A549 (cell line): Measurements from ENCODE around the gene PVALEF. TPM values are rescaled to one million over a fixed set of nuclear protein-coding genes. Genes with fewer than 3 reads are reported as not detected.

Experiments
- ATAC-seq, 2 experiments: fragments of 200-7000 bp in 1 of 2; fragments of >200 bp in 1 of 2; cut with Nextera tagmentation in 1 of 2; cut with Tn5 transposase in 1 of 2; 3 replicates each; pipeline versions ENCODE4 v1.8.0 to v1.9.1; 2018 to 2020; ENCODE audit warnings: mild to moderate bottlenecking in 1 of 2, moderate library complexity in 1 of 2
- CTCF ChIA-PET: fragments of 300-600 bp; sonication (Branson Sonifier 250); formaldehyde crosslinking; extraction: SDS; loops from one replicate; lab custom pipeline; 2021; ENCODE audit warnings: antibody characterized with exemption, inconsistent platforms; lab: Yijun Ruan, JAX
- POLR2A ChIA-PET: fragments of 350-600 bp; formaldehyde crosslinking; extraction: SDS; loops from one replicate; lab custom pipeline; 2021; ENCODE audit warnings: antibody characterized with exemption, inconsistent platforms; lab: Yijun Ruan, JAX
- DNase-seq, 2 experiments: peaks; one replicate each; pipeline versions ENCODE4 v3.0.0 to v3.0.0-alpha.2; 2011 to 2016; ENCODE audit warnings: low read depth in 1 of 2, low spot score in 1 of 2
- FAIRE-seq: peaks from 2 replicates; lab custom pipeline; 2011; peaks lifted over from hg19 to GRCh38; lab: Jason Lieb, UNC
- H3K27ac ChIP-seq, 2 experiments: fragments of >200 bp; sonication (Bioruptor Twin); formaldehyde crosslinking; 3 replicates each; pipeline ENCODE4 v1.5.1; 2016 to 2017
- H3K4me1 ChIP-seq: fragments of >200 bp; sonication (Bioruptor Twin); formaldehyde crosslinking; 3 replicates; pipeline ENCODE4 v1.6.1; 2016
- H3K4me2 ChIP-seq: fragments of >200 bp; sonication (Bioruptor Twin); formaldehyde crosslinking; 3 replicates; pipeline ENCODE4 v1.6.1; 2016
- H3K4me3 ChIP-seq: fragments of >200 bp; sonication (Bioruptor Twin); formaldehyde crosslinking; 3 replicates; pipeline ENCODE4 v1.5.1; 2016
- H3K9me3 ChIP-seq: fragments of >200 bp; sonication (Bioruptor Twin); formaldehyde crosslinking; 3 replicates; pipeline ENCODE4 v1.6.1; 2016
- BHLHE40 ChIP-seq: IDR thresholded peaks from 2 replicates; pipeline ENCODE4 v1.6.1; 2012; ENCODE audit warnings: low read depth, low read length, inconsistent platforms
- CBX2 ChIP-seq: fragments of 200-600 bp; sonication (generic); IDR thresholded peaks from 2 replicates; pipeline ENCODE4 v1.6.1; 2016; ENCODE audit warnings: low read depth, mild to moderate bottlenecking, borderline replicate concordance
- CBX8 ChIP-seq: fragments of 200-600 bp; sonication (generic); IDR thresholded peaks from 2 replicates; pipeline ENCODE4 v1.6.1; 2016
- CHD4 ChIP-seq: fragments of 200-600 bp; sonication (generic); IDR thresholded peaks from 2 replicates; pipeline ENCODE4 v1.6.1; 2016; ENCODE audit warnings: antibody characterized with exemption, mild to moderate bottlenecking, borderline replicate concordance
- EHMT2 ChIP-seq: fragments of 200-600 bp; sonication (generic); IDR thresholded peaks from 2 replicates; pipeline ENCODE4 v1.6.1; 2016; ENCODE audit warnings: antibody characterized with exemption, low read depth, mild to moderate bottlenecking, moderate library complexity
- ESRRA ChIP-seq: fragments of 150-350 bp; IDR thresholded peaks from 2 replicates; pipeline ENCODE4 v1.6.1; 2014; ENCODE audit warnings: mild to moderate bottlenecking, low read length, borderline replicate concordance
- FOSL2 ChIP-seq, 2 experiments: fragments of 450-650 bp in 1 of 2; fragments of >200 bp in 1 of 2; sonication (Bioruptor Twin) in 1 of 2; formaldehyde crosslinking; IDR thresholded peaks; 2 replicates each; pipeline versions ENCODE4 v1.5.0 to v1.6.1; 2016 to 2020; ENCODE audit warnings: mild to moderate bottlenecking in 1 of 2, moderate library complexity in 1 of 2
- FOXS1 ChIP-seq: fragments of 250-450 bp; sonication (Bioruptor Pico); IDR thresholded peaks from 2 replicates; pipeline ENCODE4 v1.5.0; 2020; ENCODE audit warnings: mild to moderate bottlenecking, moderate library complexity
- GATA3 ChIP-seq: IDR thresholded peaks from 2 replicates; pipeline ENCODE4 v1.6.1; 2012; ENCODE audit warnings: borderline replicate concordance
- HDAC2 ChIP-seq: fragments of 200-600 bp; sonication (generic); IDR thresholded peaks from 2 replicates; pipeline ENCODE4 v1.6.1; 2016
- HOXA7 ChIP-seq: fragments of 250-450 bp; sonication (Bioruptor Pico); IDR thresholded peaks from 2 replicates; pipeline ENCODE4 v1.5.0; 2020; ENCODE audit warnings: mild to moderate bottlenecking, moderate library complexity
- HOXB13 ChIP-seq: fragments of 250-450 bp; sonication (Bioruptor Pico); IDR thresholded peaks from 2 replicates; pipeline ENCODE4 v1.5.0; 2020; ENCODE audit warnings: low read depth, mild to moderate bottlenecking, moderate library complexity
- JUN ChIP-seq, 2 experiments: fragments of >200 bp; sonication (Bioruptor Twin); formaldehyde crosslinking; IDR thresholded peaks; 2 replicates in 1 of 2; 3 replicates in 1 of 2; pipeline ENCODE4 v1.6.1; 2016 to 2017
- KDM1A ChIP-seq: fragments of 200-600 bp; sonication (generic); IDR thresholded peaks from 2 replicates; pipeline ENCODE4 v1.6.1; 2016; ENCODE audit warnings: low read depth, mild to moderate bottlenecking
- KDM5A ChIP-seq: fragments of 200-600 bp; sonication (generic); IDR thresholded peaks from 2 replicates; pipeline ENCODE4 v1.6.1; 2016; ENCODE audit warnings: antibody characterized with exemption, mild to moderate bottlenecking
- NR3C1 ChIP-seq: fragments of >200 bp; sonication (Bioruptor Twin); formaldehyde crosslinking; IDR thresholded peaks from 3 replicates; pipeline ENCODE4 v1.6.1; 2017
- PHF8 ChIP-seq: fragments of 200-600 bp; sonication (generic); IDR thresholded peaks from 2 replicates; pipeline ENCODE4 v1.6.1; 2016; ENCODE audit warnings: low read depth, mild to moderate bottlenecking, antibody characterized with exemption, moderate library complexity, borderline replicate concordance
- POLR2A ChIP-seq: IDR thresholded peaks from 2 replicates; pipeline ENCODE4 v1.6.1; 2012; ENCODE audit warnings: mild to moderate bottlenecking, low read length
- TP53 ChIP-seq: fragments of 250-450 bp; sonication (Bioruptor Pico); IDR thresholded peaks from 2 replicates; pipeline ENCODE4 v1.5.0; 2021; ENCODE audit warnings: mild to moderate bottlenecking, moderate library complexity
- ZNF302 ChIP-seq: fragments of 250-450 bp; sonication (Bioruptor Pico); IDR thresholded peaks from 2 replicates; pipeline ENCODE4 v1.9.0; 2021; ENCODE audit warnings: inconsistent platforms, mild to moderate bottlenecking, moderate library complexity
- WGBS: methylation state at CpG from one replicate; pipeline ENCODE4 v1.1.6; 2017; ENCODE audit errors: missing lambda C conversion rate; 5-methylcytosine and 5-hydroxymethylcytosine counted together
- polyA plus RNA-seq, 4 experiments: library from polyadenylated mRNA; depleted of rRNA in 3 of 4; stranded (reverse); fragments of >200 nt; fragmentation: RNase III in 1 of 4; extraction: RNeasy Plus Mini Kit Qiagen cat#74134 plus additional on column Dnase treatment in 1 of 4; gene quantifications; 2 replicates in 3 of 4; 3 replicates in 1 of 4; pipeline ENCODE4 v1.2.3, GENCODE V29; 2011 to 2017
- TF ChIP-seq, protein P1 (sequence below): IDR thresholded peaks from 2 replicates; pipeline ENCODE4 v1.6.1; 2012; ENCODE audit warnings: low read depth, borderline replicate concordance
- TF ChIP-seq, protein P2 (sequence below): fragments of 250-450 bp; sonication (Bioruptor Pico); IDR thresholded peaks from 2 replicates; pipeline ENCODE4 v1.5.0; 2021; ENCODE audit warnings: mild to moderate bottlenecking, moderate library complexity, borderline replicate concordance

The PVALEF gene
- polyA plus RNA-seq, 2 of the 4 experiments (the other 2 are of a cell fraction) = not detected

DNA sequence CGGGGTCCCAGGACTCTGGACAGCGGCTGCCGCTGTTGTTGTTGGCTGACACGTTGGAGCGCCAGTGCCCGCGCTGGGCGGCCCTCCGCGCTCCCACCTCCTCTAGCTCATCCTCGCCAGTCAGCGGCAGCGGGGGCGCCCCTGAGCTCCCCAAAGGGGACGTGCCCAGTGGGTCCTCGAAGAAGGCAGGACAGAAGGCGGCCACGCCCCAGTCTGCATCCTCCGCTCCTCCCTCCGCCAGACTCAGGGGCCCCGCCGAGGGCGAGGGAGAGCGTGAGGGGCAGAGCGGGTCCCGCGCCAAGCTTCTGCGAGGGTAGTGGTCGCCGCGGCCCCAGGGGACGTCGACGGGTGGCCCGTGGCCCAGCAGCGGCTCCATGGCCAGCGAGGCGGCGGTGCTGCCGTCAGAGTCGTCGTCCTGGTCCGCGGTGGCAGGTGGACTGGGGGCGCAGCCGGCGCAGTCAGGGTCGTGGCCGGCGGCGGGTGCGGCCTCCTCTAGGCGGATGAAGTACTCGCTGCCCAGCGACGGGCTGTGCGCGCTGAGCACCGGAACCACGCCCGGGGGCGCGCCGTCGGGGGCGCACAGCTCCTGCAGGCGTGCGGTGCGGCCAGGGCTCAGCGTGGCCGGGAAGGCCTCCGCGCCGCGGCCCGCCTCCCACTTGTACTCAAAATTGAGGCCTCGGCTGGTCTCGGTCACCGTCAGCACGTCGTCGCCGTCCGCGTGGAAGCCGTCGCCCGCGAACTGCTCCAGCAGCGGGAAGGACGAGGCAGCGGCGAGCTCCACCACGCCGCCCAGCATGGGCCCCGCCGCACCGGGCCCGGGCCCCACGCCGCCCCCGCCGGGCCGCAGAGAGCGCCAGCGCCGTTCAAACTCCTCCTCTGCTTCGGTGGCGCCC, 43.2 kb upstream of the PVALEF start:
- POLR2A ChIA-PET = no interaction called here
- 93% methylated on average over 101 of the region's 109 CpGs for WGBS
- no peak for FAIRE-seq

DNA sequence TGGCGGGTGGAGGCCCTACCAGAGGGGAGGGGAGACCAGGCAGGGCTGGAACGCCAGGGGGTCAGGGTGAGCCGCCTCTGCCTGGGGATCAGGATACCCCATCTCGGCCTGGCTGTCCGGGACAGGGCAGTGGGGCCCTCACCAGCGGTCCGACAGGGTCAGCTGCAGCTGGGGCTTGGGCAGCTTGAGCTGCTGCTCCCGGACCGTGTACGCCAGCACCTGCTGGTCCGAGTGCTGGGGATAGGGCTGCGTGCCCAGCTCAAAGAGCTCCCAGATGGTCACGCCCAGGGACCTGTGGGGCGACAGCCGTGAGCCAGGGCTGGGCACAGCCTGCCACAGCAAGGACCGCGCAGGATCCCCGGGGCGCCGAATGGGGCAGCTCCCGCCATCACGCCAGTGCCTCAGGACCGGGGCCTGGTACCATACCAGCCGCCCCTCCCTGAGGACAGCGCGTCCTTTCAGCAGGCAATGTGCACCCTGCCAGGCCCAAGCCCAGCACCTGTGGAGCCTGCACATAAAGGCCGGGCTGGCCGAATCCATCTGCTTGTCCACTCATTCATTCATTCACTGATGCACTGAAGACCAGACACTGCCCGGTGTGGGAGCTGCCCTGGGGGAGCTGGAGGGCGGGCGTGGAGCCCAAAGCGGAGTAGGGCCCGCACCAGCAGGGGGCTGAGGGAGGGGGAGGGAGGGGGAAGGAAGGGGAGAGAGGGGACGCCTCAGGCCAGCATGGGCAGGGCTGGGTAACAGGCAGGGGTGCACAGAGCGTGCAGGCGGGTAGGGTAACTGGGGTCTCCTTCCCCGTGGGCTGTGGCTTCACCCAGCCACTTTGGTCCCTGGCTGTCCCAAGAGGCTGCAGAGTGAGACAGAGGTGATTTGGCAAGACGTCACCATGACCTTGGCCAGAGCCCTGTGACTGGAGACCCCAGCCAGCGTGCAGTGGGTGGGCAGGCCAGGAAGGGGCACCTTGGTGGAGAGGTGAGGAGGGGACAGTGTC, 42.0 kb upstream of the PVALEF start:
- H3K9me3 ChIP-seq = no peaks in the 10 kb centered on the region
- TF ChIP-seq KDM5A = no peak
- TF ChIP-seq, protein P1, sequence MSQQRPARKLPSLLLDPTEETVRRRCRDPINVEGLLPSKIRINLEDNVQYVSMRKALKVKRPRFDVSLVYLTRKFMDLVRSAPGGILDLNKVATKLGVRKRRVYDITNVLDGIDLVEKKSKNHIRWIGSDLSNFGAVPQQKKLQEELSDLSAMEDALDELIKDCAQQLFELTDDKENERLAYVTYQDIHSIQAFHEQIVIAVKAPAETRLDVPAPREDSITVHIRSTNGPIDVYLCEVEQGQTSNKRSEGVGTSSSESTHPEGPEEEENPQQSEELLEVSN = no peak
- no peak for TF ChIP-seq KDM1A
- TF ChIP-seq JUN (IDR thresholded peaks at IDR 0.05) = no peak
- TF ChIP-seq GATA3 = no peak
- no peak for TF ChIP-seq CBX2
- TF ChIP-seq ESRRA = no peak
- TF ChIP-seq CHD4 = no peak
- no peak for TF ChIP-seq TP53 (CRISPR knock-in tag)
- DNase-seq (no peak), ATAC-seq (no peak), FAIRE-seq (no peak)
- POLR2A ChIA-PET = no interaction called here
- CTCF ChIA-PET = interaction anchor here (0.5 to 1.4 kb wide), 7 partner anchors 12 to 507 kb away, joined by 3 to 5 read pairs (median 4); no protein-coding TSS in a partner anchor
- no peak overlapping the region for H3K27ac ChIP-seq
- H3K4me3 ChIP-seq = no peak overlapping the region
- peaks cover 17% of the 10 kb centered on the region for H3K4me1 ChIP-seq
- H3K4me2 ChIP-seq = no peak overlapping the region
- 80% methylated on average over 32 of the region's 39 CpGs for WGBS

More for the DNA sequence above, 43.2 kb upstream of the PVALEF start:
- H3K27ac ChIP-seq = no peak overlapping the region
- ATAC-seq (no peak), DNase-seq (no peak)
- no peak overlapping the region for H3K4me2 ChIP-seq
- no peak overlapping the region for H3K4me3 ChIP-seq
- no peak for TF ChIP-seq HOXB13 (CRISPR knock-in tag)
- no peak for TF ChIP-seq HDAC2
- no peak for TF ChIP-seq CBX2
- no peak for TF ChIP-seq HOXA7 (CRISPR knock-in tag)
- no peak for TF ChIP-seq PHF8
- TF ChIP-seq FOXS1 = no peak
- TF ChIP-seq, protein P2, sequence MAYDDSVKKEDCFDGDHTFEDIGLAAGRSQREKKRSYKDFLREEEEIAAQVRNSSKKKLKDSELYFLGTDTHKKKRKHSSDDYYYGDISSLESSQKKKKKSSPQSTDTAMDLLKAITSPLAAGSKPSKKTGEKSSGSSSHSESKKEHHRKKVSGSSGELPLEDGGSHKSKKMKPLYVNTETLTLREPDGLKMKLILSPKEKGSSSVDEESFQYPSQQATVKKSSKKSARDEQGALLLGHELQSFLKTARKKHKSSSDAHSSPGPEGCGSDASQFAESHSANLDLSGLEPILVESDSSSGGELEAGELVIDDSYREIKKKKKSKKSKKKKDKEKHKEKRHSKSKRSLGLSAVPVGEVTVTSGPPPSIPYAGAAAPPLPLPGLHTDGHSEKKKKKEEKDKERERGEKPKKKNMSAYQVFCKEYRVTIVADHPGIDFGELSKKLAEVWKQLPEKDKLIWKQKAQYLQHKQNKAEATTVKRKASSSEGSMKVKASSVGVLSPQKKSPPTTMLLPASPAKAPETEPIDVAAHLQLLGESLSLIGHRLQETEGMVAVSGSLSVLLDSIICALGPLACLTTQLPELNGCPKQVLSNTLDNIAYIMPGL = no peak
- TF ChIP-seq NR3C1 = no peak
- TF ChIP-seq ZNF302 (CRISPR knock-in tag) = no peak
- H3K4me1 ChIP-seq = peaks cover 18% of the 10 kb centered on the region
- no peaks in the 10 kb centered on the region for H3K9me3 ChIP-seq
- CTCF ChIA-PET = interaction anchor here (0.5 to 3.7 kb wide), 6 partner anchors 11 to 506 kb away, joined by 3 to 23 read pairs (median 4); no protein-coding TSS in a partner anchor

DNA sequence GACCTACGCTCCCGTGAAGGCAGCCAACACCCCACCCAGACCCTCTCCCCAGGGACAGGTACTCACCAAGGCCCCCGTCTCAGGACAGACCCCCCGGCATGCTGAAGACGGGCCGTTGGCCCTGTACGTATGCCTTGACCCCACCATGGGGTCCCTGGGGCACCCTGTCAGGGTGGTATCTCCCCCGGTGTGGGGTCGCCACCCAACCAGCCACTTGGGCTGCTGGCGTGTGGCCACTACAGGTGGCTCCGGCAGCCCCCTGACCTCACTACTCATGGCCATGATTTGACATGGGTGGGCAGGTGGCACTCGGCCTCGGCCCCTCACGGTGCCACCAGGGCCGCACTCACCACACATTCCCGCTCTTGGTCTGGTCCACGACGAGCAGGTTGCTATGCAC, 40.9 kb upstream of the PVALEF start:
- H3K27ac ChIP-seq = no peak overlapping the region
- no peak for ATAC-seq
- no peak for TF ChIP-seq CBX8
- TF ChIP-seq GATA3 = no peak
- TF ChIP-seq POLR2A = no peak
- TF ChIP-seq EHMT2 = no peak
- no peak for TF ChIP-seq FOSL2 (IDR thresholded peaks at IDR 0.05)
- TF ChIP-seq FOSL2 (CRISPR knock-in tag; IDR thresholded peaks at IDR 0.05) = no peak
- no peak for TF ChIP-seq BHLHE40
- no peaks in the 10 kb centered on the region for H3K9me3 ChIP-seq
- ChIA-PET POLR2A (interaction anchor here (1.2 kb wide), 1 partner anchor 115 kb away, joined by 3 read pairs; the partner anchor contains the start of genes NDUFAF8 and TEPSIN), CTCF (interaction anchor here (1.4 kb wide), 1 partner anchor 18 kb away, joined by 6 read pairs; no protein-coding TSS in a partner anchor)
- WGBS = 90% methylated on average over 6 of the region's 18 CpGs
- no peak overlapping the region for H3K4me3 ChIP-seq
- no peak for FAIRE-seq
- no peak overlapping the region for H3K4me2 ChIP-seq
- peaks cover 10% of the 10 kb centered on the region for H3K4me1 ChIP-seq
- DNase-seq = no peak
